ENCODE results near the gene ATXN7L1.

ATXN7L1 gene

DNA sequence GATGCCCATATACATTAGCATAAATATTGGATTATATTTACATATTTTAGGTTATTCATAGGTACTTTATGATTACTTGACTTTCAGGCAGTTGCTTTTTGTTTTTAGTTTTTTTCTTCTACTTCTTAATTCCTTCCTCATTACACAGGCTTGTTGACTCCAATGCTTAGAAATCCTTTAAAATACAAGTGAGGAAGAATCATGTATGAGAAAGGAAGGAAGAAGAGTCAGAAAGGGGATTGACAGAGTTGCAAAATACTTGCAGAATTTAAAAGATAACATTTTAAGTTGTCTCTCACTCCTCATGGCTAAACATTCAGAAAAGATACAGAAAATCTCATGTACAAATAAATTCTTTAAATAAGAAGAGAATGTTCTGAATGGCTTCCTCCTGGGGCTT lies 61.9 kb downstream of the ATXN7L1 start:
- in situ Hi-C loops (cut with MboI; ENCODE audit: low pct_unique_long_range_greater_than_20kb, low sequenced_read_pairs), result no loop called here
- no peak for DNase-seq

DNA sequence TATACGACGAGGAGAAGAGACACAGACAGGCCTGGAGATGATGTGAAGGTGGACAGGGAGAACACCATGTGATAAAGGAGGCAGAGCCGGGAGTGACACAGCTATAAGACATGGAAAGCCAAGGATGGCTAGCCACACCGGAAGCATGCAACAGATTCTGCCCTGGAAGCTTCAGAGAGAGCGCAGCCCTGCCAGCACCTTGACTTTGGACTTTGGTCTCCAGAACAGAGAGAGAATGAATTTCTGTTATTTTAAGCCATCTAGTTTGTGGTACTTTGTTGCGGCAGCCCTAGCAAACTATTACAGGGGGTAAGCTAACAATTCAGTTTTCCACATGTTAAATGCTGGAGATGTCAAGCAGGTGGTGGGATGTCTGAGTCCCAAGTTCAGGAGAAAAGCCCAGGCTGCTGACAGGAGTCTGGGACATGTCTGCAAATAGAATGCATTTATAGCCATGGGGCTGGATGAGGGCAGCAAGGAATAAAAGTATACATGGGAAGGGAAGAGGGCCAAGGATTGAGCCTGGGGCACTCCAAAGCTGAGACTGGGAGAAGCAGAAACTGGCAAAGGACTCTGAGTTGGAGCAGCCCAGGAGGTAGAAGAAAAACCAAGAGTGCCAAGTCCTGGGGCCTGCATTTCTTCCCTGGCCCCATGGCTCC lies 65.1 kb downstream of the ATXN7L1 start:
- in situ Hi-C loops (cut with MboI; ENCODE audit: low pct_unique_long_range_greater_than_20kb, low sequenced_read_pairs), result no loop called here
- DNase-seq, result no peak

DNA sequence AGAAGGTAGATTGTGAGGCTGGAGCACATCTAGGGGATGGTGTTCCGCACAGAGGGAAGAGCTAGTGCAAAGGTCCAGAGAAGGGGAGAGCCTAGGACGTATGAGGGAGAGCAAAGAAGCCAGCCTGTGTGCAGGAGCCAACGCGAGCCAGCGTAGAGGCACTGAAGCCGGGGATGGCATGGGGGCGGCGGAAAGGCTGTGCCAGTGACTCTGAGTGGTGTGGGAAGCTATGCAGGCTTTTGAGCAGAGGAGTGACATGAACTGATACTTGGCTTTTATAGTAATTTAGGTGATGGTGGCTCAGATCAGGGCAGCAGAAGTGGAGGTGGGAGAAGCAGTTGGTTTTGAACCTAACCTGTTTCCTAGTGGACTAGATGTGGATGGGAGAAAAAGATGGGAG lies 65.8 kb downstream of the ATXN7L1 start:
- no peak for DNase-seq
- in situ Hi-C loops (cut with MboI; ENCODE audit: low pct_unique_long_range_greater_than_20kb, low sequenced_read_pairs), result no loop called here

DNA sequence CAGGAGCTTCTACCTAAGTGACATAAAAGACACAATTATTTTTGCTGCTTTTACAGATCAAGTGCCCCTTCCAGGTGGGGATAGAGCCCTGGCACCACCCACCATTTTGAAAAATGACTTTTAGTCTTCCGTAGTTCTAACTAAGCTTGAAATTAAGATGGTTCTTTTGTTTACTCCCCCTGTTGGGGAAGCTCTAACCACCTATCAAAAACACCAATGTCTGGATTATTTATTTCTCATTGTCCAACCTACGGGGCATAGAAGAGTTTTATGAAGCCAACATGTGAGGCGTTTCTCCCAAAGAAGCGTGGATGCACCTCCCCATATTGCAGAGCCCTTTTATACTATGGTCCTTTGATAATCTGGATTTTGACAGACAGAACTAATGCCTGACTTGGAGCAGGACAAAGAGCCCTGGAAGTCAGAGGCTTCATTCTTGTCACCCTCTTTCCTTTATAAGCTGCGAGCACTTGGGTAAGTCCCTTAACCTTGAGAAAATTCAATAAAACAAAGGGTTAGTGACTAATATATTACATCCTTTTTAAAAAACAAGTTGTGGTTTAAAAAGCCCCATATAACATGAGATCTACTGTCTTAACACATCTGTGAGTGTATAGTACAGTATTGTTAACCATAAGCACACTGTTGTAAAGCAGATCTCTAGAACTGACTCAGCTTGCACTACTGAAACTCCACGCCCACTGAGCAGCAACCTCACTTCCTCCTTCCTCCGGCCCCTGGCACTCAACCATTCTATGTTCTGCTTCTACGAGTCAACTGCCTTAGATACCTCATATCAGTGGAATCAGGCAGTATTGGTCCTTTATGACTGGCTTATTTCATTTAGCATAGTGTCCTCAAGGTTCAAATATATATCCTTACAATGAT lies 67.5 kb downstream of the ATXN7L1 start:
- in situ Hi-C loops (cut with MboI; ENCODE audit: low pct_unique_long_range_greater_than_20kb, low sequenced_read_pairs), result no loop called here
- DNase-seq, result peak; percentile 70

DNA sequence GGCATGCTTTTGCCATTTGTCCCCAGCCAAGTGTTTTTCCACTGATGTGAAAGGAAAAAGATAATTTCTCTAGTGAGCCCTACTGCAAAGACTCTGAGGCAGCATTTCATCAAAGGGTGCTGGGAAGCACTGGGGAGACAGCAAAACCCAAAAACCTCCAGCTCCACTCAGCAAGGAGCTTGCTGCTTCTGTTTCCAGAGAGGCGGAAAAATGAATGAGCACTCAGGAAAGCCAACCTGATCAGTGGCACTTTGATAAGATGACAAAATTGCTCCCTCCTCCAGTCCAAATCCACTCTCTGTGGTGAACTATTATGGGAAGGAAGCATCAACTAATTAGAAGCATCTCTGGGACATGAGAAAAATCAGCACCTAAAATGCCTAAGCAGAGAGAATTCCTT lies 68.2 kb downstream of the ATXN7L1 start:
- DNase-seq, result no peak
- in situ Hi-C loops (cut with MboI; ENCODE audit: low pct_unique_long_range_greater_than_20kb, low sequenced_read_pairs), result no loop called here

DNA sequence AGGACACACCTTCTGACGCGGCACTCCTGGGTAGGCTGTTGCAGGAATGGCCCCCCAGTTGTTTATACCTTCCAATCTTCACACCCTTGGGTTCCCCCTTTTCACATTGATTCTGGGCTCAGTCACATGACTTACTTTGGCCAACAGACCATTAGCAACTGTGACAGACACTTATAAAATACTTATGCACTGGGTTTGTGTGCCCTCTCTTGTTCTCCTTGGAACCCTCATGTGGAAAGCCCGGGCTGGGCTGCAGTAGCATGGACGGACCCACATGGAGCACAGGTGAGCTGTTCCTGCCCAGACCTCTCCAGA lies 69.0 kb downstream of the ATXN7L1 start:
- in situ Hi-C loops (cut with MboI; ENCODE audit: low pct_unique_long_range_greater_than_20kb, low sequenced_read_pairs), result no loop called here
- no peak for DNase-seq

DNA sequence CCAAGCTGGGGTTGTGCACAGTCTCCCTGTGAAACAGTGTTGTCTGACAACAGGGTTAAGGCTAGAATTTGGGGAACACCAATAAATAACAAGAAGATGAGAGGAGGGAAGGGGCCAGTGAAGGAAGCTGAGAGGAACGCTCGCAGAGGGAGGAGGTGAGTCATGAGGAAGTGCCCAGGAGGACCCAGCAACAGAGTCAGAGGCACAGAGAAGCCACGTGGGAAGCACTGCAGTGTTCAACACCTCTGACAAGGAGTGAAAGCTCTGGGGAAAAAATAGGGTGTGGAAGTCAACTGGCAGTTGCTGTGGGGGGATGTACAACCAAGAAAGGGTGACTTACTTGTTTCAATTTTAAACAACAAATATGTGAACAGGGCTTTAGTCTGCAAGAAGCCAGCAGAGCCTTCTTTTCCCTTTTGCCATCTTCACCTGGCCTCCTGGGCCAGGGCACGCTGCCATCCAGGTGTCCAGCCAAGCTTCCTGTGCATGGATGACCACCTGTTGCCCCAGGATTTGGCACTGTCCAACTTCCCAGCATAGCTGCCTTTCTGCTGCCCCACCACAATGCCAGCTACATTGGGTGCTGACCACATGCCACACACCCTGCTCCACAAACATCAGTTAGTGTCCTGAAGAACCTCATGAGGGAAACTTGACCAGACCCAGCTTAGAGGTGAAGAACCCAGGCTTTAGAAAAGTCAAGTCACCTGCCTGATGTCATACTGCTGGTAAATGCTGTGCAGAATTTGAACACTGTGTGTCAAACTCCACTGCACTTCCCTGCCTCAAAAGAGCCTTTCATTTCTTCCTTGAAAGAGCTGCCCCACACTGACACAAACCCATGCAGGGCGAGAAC lies 69.6 kb downstream of the ATXN7L1 start:
- peak; percentile 46 for DNase-seq
- in situ Hi-C loops (cut with MboI; ENCODE audit: low pct_unique_long_range_greater_than_20kb, low sequenced_read_pairs), result no loop called here

DNA sequence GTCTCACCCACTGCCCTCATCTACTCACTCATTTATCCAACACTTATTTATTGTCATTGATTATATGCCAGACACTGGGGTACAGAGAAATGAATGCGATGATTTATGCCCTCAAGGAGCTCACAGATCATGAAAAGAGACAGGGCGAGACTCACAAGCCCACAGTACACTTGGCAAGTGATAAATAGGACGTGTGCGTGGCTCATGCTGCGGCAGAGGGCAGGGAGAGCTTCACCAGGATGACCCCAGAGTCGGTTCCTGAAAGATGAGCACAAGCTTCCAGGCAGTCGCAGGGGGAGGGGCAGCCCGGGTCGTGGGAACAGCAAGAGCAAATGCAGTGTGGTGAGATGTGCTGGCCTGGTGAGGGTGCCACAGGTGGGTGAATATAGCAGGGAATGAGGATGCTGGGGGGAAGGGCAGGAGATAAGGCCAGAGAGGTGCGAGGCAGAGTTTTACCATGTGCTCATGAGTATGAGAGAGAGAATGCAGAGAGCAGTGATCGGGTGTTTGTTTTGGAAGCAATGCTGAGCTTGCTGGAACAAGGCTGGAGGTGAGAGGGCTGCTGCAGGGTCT lies 70.9 kb downstream of the ATXN7L1 start:
- in situ Hi-C loops (cut with MboI; ENCODE audit: low pct_unique_long_range_greater_than_20kb, low sequenced_read_pairs), result no loop called here
- DNase-seq, result no peak

DNA sequence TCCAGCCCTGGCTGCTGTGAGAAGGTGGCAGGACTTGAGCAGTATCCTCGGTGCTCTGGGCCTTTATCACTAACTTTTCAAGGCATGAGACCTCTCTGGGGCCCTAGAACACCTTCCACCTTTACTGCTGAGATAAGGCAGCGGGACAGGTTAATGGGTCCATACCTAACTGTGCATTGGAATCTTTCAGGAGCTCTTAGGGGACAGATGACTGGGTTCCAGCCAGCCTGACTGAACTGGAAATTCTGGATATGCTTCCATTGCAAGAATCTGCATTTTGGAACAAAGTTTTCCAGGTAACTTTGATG lies 73.0 kb downstream of the ATXN7L1 start:
- in situ Hi-C loops (cut with MboI; ENCODE audit: low pct_unique_long_range_greater_than_20kb, low sequenced_read_pairs), result no loop called here
- DNase-seq, result no peak

DNA sequence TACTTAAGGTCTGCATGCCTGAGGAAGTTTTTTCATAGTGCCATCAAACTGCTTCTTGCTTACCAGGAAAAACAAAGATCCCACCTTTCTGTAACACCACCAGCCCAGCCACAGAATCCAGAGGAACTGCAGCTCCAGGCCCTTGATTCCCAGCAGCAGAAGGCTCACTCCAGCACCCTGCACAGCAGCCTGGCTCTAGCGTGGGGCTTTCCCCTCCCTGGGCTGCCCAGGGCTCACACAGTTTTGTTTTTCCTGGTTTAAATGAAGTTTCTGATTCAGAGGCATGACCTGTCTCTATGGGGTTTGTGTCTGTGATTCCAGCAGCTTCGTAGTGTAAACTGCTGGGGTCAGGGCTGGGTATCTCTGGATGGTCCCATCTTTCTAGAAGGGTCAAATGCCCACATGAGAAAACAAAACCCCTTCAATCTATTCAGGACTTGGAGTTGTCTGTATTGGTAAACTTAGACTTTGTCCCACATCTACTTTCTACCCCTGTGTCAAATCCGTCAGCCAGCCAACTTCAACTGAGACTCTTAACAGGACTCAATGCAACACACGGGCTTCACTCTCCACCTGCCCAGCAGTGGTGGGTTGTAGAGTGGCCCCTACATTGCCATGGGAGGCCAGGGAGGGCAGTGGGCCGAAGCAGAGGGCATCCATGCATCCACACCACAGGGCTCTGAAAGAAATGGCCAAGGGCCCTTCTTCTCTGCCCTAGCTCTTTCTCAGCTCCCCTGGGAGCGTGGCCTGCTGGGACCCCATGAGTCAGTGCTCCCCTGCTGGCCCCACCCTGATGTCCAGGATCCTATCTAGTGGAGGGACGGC lies 73.6 kb downstream of the ATXN7L1 start:
- in situ Hi-C loops (cut with MboI; ENCODE audit: low pct_unique_long_range_greater_than_20kb, low sequenced_read_pairs), result no loop called here
- DNase-seq, result no peak

DNA sequence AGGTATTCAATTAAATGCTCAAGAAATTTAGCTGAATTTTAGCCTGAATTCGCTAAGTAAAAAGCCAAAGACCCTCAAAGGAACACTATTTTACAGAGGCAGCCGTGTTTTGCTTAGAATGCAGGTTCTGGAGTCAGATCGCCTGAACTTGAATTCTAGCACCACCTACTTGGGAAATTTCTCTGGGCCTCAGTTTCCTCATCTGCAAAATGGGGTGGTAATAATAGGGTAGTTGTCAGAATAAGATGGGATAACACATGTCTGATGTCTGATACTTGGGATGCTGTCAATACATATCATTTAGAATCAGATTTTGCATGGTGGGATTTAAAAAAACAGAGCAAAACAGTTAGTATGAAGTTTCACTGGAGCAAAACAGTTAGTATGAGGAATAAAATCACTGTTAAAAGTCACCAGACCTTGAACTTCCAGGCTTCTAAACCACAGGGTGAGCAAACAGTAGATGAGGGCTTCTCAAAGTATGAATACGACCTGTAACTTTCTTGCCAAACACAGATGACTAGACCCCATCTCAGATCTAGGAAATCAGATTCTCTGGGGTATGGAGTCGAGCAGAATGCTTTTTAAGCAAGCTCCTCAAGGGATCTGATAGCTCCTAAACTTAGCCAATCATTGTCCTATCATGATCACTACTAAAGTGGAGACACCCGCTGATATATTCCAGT lies 75.4 kb downstream of the ATXN7L1 start:
- DNase-seq, result no peak
- in situ Hi-C loops (cut with MboI; ENCODE audit: low pct_unique_long_range_greater_than_20kb, low sequenced_read_pairs), result no loop called here

DNA sequence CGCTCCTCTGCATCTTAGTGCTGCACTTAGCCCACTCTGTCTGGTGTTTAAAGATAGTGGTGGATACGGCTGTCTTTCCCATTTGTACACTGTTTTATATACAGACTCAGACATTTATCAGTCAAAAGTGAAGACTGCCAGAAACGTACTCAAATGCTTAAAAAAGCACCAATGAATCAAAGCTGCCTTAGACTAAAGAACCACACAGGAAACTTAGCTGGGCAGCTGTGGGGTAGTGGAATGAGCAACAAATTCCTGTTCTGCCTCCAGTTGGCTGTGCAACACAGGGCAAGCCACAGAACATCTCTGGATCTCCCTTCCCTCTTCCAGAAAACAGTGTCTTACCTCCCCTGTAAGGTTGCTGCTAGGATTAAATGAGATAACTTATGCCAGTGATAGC lies 76.0 kb downstream of the ATXN7L1 start:
- in situ Hi-C loops (cut with MboI; ENCODE audit: low pct_unique_long_range_greater_than_20kb, low sequenced_read_pairs), result no loop called here

DNA sequence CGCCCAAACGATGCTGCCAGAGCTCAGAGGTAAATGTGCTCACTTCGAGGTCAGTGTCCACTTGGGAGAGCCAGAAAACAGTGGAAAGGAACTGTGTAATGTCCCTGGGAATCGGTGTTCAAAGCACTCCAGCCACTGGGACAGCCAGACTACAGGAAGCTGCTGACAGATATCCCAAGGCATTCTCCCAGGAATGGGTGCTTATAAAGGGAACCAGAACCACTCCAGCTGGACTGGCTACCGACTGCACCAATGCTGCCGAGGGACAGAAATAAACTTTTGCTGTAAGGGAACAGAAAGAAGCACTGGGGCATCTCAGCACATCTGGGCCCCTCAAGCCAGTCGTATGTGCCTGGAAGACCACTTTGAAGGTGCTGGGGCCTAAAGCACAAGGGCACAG lies 76.7 kb downstream of the ATXN7L1 start:
- in situ Hi-C loops (cut with MboI; ENCODE audit: low pct_unique_long_range_greater_than_20kb, low sequenced_read_pairs), result no loop called here
- DNase-seq, result no peak

More for the DNA sequence above, 76.0 kb downstream of the ATXN7L1 start:
- DNase-seq, result no peak

DNA sequence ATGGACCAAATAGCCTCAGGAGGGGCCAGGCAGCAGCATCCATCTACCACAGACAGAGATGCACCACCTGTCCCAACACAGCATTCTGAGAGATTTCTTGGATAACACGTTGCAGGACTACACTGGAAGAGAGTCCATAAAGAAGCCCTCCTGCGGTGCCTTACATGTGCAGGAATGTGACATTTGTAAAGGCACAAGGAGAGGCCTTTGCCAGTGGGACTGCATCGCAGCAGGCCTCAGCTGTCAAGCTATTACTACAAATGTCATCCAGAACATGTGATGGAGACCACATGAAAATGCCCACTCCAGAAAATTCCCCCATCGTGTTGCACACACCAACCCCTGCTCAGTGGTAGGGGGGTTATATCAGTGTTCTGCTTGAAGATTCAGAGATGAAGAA lies 77.4 kb downstream of the ATXN7L1 start:
- no peak for DNase-seq
- in situ Hi-C loops (cut with MboI; ENCODE audit: low pct_unique_long_range_greater_than_20kb, low sequenced_read_pairs), result no loop called here

DNA sequence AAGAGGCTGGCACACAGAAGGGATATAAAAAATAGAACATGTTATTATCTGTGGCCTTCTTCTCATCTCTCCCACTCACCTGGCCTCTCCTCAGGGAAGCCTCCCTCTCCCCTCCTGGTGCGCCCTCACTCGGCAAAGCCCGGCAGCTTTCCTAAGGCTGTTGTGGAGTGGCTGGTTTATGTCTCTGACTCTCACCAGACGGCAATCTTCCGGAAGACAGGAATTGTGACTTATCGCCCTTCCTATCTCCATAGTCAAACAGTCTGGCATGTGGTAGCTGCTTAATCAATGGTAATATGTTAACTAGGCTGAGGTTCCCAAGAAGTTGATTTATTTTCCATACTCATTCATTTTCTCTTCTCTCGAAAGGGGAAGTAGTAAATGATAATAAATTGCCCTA lies 78.7 kb downstream of the ATXN7L1 start:
- DNase-seq, result no peak
- in situ Hi-C loops (cut with MboI; ENCODE audit: low pct_unique_long_range_greater_than_20kb, low sequenced_read_pairs), result no loop called here

DNA sequence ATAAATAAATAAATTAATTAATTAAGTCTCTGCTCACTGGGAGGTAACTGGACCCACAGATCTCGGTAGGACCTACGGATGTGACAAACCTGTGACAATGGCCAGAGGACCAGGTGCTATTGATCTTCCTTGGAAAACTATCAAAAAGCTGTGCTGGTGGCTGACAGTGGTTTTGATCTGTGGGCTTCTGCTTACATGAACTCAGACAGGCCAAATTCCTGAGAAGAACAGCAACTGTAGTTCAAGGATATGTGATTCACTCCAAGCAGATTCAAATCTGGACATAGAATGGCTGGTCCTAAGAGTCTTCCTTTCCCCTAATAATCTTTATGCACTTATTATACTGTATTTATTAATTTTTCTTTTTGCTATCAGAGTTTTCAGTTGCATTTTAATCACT lies 80.0 kb downstream of the ATXN7L1 start:
- in situ Hi-C loops (cut with MboI; ENCODE audit: low pct_unique_long_range_greater_than_20kb, low sequenced_read_pairs), result no loop called here
- DNase-seq, result no peak

DNA sequence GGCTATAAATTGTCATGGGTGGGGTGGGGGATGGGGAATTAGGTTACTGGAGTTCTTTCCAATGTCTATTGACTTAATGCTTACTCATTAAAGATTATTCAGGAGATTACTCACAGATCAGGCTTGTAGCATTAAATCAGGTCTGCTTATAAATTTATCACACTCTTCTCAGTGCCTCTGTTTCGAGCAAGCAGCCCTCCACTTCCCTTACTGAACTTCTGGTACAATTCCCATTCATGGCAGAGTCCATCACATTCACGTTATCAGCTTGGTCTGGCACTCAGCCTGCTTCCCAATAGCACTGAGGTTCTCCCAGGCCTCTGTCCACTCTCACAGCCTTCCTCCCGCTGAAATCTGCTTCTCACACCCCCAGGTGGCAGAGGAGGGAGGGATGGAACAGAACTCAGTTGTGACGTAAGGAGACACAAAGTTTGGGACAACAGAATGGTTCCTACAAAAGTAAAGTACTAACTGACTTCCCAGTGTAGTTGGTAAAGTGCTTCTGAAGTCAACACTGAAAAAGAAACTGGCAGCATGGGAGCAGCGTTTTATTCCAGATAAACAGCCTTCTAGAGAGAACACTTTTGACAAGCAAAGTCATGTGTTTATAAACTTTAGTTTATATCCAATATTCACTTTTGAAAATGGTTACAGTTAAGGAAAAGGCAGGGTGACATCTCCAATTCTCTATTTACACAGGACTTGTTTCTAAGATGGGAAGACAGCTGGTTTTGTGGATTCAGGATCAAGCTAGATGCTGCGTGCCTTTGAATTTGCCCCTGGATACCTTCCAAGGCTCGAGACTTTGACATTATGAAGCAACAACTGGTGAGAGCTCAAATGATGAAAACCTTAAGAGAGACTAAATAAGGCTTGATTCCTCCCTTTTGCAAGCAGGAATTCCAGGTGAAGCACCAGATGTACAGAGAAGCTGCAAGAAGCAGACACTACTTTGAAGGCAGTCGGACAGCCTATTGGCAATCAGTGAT lies 81.4 kb downstream of the ATXN7L1 start:
- DNase-seq, result no peak
- in situ Hi-C loops (cut with MboI; ENCODE audit: low pct_unique_long_range_greater_than_20kb, low sequenced_read_pairs), result no loop called here
